Subcutaneous abdominal adipose tissue (tissue), 5 donors: ENCODE results near the gene KPRP.

Source experiments
- H3K27ac ChIP-seq: one replicate; pipeline ENCODE4 v1.7.0; 2013; ENCODE audit warnings: low read depth, mild to moderate bottlenecking, inconsistent platforms, low read length, moderate library complexity
- H3K27me3 ChIP-seq, 5 donors: one replicate each; pipeline ENCODE4 v1.7.0; 2013; ENCODE audit warnings: low read length in 5 of 5, inconsistent platforms in 1 of 5; ENCODE audit not compliant: control insufficient read depth in 5 of 5, insufficient read depth in 4 of 5
- H3K36me3 ChIP-seq, 5 donors: one replicate each; pipeline ENCODE4 v1.7.0; 2013; ENCODE audit warnings: low read length in 5 of 5; ENCODE audit not compliant: control insufficient read depth in 5 of 5, insufficient read depth in 5 of 5
- H3K4me1 ChIP-seq, 5 donors: one replicate each; pipeline ENCODE4 v1.7.0; 2013; ENCODE audit warnings: low read length in 5 of 5, mild to moderate bottlenecking in 3 of 5, moderate library complexity in 1 of 5; ENCODE audit not compliant: control insufficient read depth in 5 of 5, insufficient read depth in 5 of 5
- H3K4me3 ChIP-seq, 5 donors: one replicate each; pipeline ENCODE4 v1.7.0; 2013; ENCODE audit warnings: low read length in 5 of 5, low read depth in 1 of 5
- H3K9ac ChIP-seq, 5 donors: one replicate each; pipeline ENCODE4 v1.7.0; 2013; ENCODE audit warnings: low read length in 5 of 5, mild to moderate bottlenecking in 4 of 5, moderate library complexity in 3 of 5
- H3K9me3 ChIP-seq, 5 donors: one replicate each; pipeline ENCODE4 v1.7.0; 2013; ENCODE audit warnings: low read length in 5 of 5; ENCODE audit not compliant: control insufficient read depth in 5 of 5
- donor health status: healthy.
- donor health status: healthy.
- donor health status: healthy.
- donor health status: healthy.
- donor health status: healthy.

KPRP gene

DNA sequence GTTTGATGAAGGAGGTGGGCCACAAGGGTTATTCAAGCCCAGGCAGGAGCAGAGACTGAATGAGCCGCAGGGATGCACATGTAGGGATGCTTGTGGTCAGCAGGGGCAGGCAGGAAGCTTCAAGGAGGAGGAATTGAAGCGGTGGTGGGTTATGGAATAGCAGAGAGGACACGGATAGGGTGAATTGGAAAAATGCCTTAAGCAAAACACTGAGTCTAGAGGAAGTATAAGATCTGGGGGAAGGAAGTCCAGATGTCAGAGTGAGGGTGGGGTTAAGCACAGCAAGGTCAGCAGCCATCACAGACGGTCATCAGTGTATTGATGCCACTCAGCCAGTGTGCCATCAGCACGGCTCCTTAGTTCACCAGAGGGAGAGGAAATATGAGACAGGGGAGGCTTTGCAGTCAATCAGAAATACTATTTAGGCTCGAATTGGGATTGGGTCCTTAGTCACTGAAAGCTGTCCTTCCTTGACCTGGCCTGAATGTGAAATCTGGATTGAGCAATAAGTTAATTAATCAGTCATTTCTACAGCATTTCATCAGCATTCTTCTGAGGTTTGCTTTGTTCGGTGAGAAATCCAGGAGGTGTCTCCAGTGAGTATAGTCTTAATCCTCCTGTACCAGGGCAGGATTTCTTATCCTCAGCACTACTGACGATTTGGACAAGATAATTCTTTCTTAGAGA is 11.2 kb downstream of the KPRP start:
- no peaks in the 10 kb centered on the region for H3K4me1 ChIP-seq
- H3K27ac ChIP-seq = no peak overlapping the region
- no peaks in the 10 kb centered on the region for H3K27me3 ChIP-seq
- H3K36me3 ChIP-seq = no peaks in the 10 kb centered on the region
- no peaks in the 10 kb centered on the region for H3K9me3 ChIP-seq
- H3K4me3 ChIP-seq = no peak overlapping the region
- H3K9ac ChIP-seq = no peak overlapping the region

- H3K4me3 ChIP-seq = no peak overlapping the region
- H3K27ac ChIP-seq = no peak overlapping the region
- H3K27me3 ChIP-seq = no peaks in the 10 kb centered on the region
- H3K9me3 ChIP-seq = no peaks in the 10 kb centered on the region
- no peaks in the 10 kb centered on the region for H3K36me3 ChIP-seq
- no peak overlapping the region for H3K9ac ChIP-seq
- no peaks in the 10 kb centered on the region for H3K4me1 ChIP-seq
Observed at GRCh38 chr1:152770411-152770810, 12.6 kb downstream of the KPRP start.

DNA sequence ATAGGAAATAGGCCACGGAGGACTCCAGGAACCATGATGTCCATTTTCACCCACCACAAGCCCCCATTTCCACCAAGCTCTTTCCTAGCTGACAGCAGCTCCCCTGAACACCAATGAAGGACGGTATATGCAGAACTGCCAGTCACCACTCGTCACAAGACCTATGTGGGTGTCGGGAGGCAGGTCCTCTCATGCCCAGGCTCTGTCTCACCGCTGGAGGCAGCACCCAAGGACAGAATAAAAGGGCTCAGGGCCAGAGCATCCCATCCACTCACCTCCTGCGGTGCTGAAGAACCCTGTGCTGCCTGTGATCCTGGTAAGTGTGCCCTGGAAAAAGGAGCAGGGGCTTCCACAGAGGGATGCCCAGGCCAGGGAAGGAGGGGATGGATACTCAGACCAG is 17.1 kb downstream of the KPRP start, which contains the start of gene LCE1F:
Gene LCE1F (plus strand): TSS at position 266 of the 400 bp plus-strand sequence. CDS start 1,232 bp downstream, outside the sequence.
- H3K9me3 ChIP-seq = peaks cover 0 to 3% (median 0%) of the 10 kb centered on the region in 5 donors
- H3K9ac ChIP-seq = no peak within 1 kb of the TSS
- H3K27ac ChIP-seq = no peak within 1 kb of the TSS
- H3K36me3 ChIP-seq = no peaks in the 10 kb centered on the region
- no peaks in the 10 kb centered on the region for H3K4me1 ChIP-seq
- H3K27me3 ChIP-seq = peaks cover 0 to 8% (median 0%) of the 10 kb centered on the region in 5 donors
- H3K4me3 ChIP-seq = no peak within 1 kb of the TSS

- Histone ChIP-seq H3K27me3 (peaks cover 0 to 8% (median 0%) of the 10 kb centered on the region in 5 donors), H3K9ac (no peak overlapping the region), H3K4me3 (no peak overlapping the region), H3K36me3 (no peaks in the 10 kb centered on the region), H3K4me1 (no peaks in the 10 kb centered on the region), H3K27ac (no peak overlapping the region), H3K9me3 (peaks cover 0 to 3% (median 0%) of the 10 kb centered on the region in 5 donors)
Observed at GRCh38 chr1:152776361-152776760, 18.5 kb downstream of the KPRP start.

DNA sequence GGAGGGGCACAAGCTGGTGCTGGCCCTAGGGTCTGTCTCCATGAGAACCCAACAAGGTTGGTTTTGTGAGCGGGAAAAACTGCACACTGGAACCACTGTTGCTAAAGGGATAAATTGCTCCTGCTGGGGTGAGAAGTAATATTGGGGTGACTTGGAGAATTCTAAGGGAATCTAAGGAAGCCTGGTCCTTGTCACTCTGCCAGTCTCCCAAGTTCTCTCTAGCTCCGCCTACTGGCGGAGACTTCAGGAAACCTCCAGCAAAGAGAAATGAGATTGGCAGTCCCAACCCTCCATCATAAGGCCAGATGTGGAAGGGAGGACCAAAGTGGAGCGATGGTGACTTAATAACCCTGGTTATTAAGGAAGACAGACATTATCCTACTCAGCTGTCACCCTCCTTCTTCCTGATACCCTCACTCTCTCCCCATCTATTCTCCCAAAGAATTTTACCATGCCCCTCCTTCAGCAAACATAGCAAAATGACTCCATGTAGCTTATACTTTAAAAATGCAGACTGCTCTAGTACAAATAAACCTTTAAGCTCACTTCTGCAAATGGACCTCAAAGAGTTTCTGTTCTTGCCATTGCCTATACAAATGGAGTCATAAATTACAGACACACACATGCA is 19.8 kb downstream of the KPRP start:
- no peak overlapping the region for H3K9ac ChIP-seq
- peaks cover 0 to 8% (median 0%) of the 10 kb centered on the region in 5 donors for H3K27me3 ChIP-seq
- peaks cover 0 to 3% (median 0%) of the 10 kb centered on the region in 5 donors for H3K9me3 ChIP-seq
- H3K4me3 ChIP-seq = no peak overlapping the region
- H3K27ac ChIP-seq = no peak overlapping the region
- H3K36me3 ChIP-seq = no peaks in the 10 kb centered on the region
- H3K4me1 ChIP-seq = no peaks in the 10 kb centered on the region

DNA sequence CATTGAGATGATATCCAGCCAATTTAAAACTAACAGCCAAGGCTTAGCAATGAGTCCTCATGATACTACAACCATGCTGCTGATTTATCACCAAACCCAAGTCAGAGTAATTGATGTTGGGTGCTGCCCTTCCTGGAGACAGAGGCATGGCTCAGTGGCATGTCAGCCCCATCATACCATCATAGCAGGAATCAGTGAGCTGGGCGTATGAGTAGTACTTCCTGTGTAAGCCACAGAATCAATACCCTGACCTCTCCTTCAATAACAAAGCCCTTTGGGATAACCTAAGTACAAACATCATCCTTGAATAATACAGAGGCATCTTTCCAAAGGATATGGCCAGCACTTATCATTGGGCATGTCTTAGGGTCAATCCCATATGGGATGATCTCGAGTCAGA is 25.3 kb downstream of the KPRP start:
- peaks cover 0 to 12% (median 4%) of the 10 kb centered on the region in 5 donors for H3K27me3 ChIP-seq
- H3K4me3 ChIP-seq = no peak overlapping the region
- no peaks in the 10 kb centered on the region for H3K4me1 ChIP-seq
- H3K9ac ChIP-seq = no peak overlapping the region
- no peaks in the 10 kb centered on the region for H3K9me3 ChIP-seq
- H3K36me3 ChIP-seq = no peaks in the 10 kb centered on the region
- H3K27ac ChIP-seq = no peak overlapping the region

DNA sequence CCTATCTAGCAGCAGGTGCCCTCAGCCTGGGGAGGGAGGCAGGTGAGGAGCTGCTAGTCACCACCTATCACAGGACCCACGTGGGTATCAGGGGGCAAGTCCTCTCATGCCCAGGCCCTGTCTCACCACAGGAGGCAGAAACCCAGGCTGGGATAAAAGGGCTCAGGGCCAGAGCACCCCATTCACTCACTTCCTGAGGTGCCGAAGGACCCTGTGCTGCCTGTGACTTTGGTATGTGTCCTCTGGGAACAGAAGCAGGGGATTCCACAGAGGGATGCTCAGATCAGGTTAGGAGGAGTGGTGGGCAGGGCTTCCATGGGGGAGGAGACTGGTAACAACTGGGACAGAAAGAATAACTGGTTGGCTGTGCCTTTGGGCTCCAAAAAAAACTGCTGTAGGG is 28.3 kb downstream of the KPRP start, which contains the start of gene LCE1E:
Gene LCE1E (plus strand): TSS at position 181 of the 400 bp plus-strand sequence. CDS start 1,043 bp downstream, outside the sequence.
- Histone ChIP-seq H3K4me1 (no peaks in the 10 kb centered on the region), H3K9ac (no peak within 1 kb of the TSS), H3K27me3 (peaks cover 0 to 12% (median 4%) of the 10 kb centered on the region in 5 donors), H3K27ac (no peak within 1 kb of the TSS), H3K4me3 (no peak within 1 kb of the TSS), H3K9me3 (no peaks in the 10 kb centered on the region), H3K36me3 (no peaks in the 10 kb centered on the region)

GRCh38 chr1:152795686-152796085 is 37.9 kb downstream of the KPRP start:
- Histone ChIP-seq H3K4me3 (no peak overlapping the region), H3K27ac (no peak overlapping the region), H3K36me3 (no peaks in the 10 kb centered on the region), H3K4me1 (no peaks in the 10 kb centered on the region), H3K27me3 (peaks cover 0 to 8% (median 0%) of the 10 kb centered on the region in 5 donors), H3K9me3 (no peaks in the 10 kb centered on the region), H3K9ac (no peak overlapping the region)

- H3K9me3 ChIP-seq = no peaks in the 10 kb centered on the region
- no peak within 1 kb of the TSS for H3K4me3 ChIP-seq
- H3K9ac ChIP-seq = no peak within 1 kb of the TSS
- no peak within 1 kb of the TSS for H3K27ac ChIP-seq
- H3K27me3 ChIP-seq = peaks cover 0 to 8% (median 0%) of the 10 kb centered on the region in 5 donors
- no peaks in the 10 kb centered on the region for H3K36me3 ChIP-seq
- H3K4me1 ChIP-seq = no peaks in the 10 kb centered on the region
Observed at GRCh38 chr1:152796421-152796820, 38.6 kb downstream of the KPRP start, which contains the start of gene LCE1D. Gene LCE1D, plus strand, starts transcription at chr1:152796721. Its CDS starts 1,074 bp downstream, at chr1:152797795.

DNA sequence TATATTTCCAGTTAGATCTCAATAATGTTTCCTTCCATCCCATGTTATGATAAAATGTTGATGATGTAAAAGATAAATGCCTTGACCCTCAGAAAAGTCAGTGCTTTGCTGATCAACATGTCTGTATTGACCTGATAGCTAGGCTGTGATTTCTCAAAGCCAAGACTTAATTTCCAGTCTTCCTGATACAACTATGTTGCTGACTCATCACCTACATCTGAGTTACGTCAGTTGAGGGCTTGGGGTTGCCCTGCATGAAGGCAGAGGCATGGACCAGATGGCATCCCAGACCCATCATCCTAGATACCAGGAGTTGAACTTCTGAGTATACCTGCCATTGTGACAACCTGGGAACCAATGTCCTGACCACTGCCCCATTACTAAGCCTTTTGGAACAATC is 43.5 kb downstream of the KPRP start:
- H3K27me3 ChIP-seq = peaks cover 0 to 7% (median 0%) of the 10 kb centered on the region in 5 donors
- no peaks in the 10 kb centered on the region for H3K4me1 ChIP-seq
- H3K9me3 ChIP-seq = no peaks in the 10 kb centered on the region
- no peaks in the 10 kb centered on the region for H3K36me3 ChIP-seq
- no peak overlapping the region for H3K9ac ChIP-seq
- no peak overlapping the region for H3K27ac ChIP-seq
- no peak overlapping the region for H3K4me3 ChIP-seq
